ENCODE data around the gene ASF1B.

ASF1B gene

DNA sequence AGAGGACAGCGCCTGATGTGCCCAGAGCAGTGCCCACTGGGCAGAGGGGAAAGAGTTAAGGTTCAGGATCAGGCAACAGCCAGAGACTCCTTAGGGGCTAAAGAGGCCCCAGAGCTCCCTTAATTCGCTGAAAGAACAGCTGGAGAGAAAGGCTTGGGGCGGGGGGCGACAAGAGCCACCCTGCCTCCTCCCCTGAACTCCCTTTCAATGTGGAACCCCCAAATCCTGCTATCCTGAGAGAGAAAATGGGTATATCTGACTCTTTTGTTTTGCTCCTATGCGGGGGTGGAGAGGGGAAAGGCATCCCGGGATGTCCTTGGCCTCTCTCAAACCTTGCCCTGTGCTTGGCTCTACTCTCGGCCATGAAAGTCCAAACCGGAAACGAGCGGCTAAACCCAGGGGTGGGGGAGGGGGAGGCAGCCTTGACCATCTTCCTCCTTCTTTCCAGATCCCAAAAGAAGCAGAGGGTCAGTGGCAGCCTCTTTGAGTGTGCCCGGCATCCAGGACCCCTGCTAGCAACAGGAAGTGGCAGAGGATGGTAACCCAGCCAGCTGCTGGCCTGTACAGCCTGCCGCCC lies 23.5 kb downstream of the ASF1B start:
- intact Hi-C loops (cut with DNase I), result no loop called here
- no peak for DNase-seq

DNA sequence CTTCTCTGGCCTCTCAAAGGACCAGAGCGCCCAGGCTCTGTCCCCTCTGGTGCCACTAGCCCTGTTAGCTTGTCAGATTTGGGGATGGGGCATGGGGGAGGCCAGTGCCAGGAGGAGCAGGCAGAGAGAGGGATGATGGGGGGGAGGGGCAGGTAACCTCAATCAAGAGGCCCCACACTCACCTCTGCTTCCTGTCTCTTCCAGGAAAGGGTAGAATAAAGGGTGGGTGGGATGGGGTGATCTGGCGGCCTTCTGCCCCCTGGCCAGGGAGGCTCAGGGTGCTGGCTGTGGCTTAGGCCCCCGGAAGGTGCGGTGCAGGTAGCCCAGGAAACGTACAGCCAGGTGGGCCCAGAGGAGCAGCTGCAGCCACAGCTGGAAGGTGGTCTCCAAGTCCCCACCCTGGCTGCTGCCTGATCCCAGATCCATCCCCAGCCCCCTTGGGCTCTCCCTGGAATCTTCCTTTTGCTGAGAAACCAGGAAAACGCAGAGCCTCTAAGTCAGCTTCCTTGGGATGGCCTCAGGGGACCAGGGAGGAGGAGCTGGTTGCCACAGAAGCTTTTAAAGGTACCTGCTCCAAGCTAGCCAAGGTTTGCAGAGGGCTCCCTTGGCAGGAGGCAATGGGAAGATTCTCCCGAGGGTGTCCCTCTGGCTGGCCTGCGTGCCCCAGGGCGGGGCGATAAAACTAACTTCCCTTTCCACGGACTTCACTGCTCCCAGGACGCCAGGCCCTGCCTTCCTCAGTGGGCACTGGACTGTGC lies 24.2 kb downstream of the ASF1B start:
- intact Hi-C loops (cut with DNase I), result no loop called here
- DNase-seq, result no peak

DNA sequence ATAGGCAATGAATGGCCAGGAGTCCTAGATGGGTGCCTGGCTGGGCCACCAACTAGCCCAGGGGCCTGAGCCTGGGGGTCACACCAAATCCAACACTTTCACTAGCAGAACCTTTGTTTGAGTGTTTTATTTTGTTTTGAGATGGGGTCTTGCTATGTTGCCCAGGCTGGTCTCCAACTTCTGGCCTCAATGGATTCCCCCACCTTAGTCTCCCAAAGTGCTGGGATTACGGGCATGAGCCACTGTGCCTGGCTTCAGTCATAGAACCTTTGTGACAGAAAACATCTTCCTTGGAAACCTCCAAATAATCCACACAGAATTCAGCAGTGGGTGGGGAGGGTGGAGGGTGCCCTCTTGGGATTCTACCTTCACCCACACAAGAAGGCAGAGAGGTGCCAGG lies 24.9 kb downstream of the ASF1B start:
- intact Hi-C loops (cut with DNase I), result no loop called here
- no peak for DNase-seq

DNA sequence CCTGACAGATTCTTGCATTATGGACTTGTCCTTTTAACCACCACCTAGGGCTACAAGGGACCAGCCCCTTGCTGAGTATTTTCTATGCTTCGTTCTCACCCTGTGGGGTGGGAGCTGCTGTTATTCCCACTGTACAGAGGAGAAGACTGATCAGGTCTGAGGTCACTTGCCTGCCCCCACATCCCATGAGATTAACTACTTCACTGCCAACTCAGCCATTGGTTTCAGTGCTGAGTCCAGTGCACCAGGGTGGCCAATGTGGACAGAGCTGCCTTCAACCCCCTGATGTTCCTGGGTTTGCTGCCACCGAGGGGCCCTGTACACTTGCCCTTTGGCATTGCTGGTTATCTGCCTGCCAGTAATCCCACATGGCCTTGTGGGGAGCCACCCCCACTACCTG lies 25.7 kb downstream of the ASF1B start:
- DNase-seq, result no peak
- intact Hi-C loops (cut with DNase I), result no loop called here

DNA sequence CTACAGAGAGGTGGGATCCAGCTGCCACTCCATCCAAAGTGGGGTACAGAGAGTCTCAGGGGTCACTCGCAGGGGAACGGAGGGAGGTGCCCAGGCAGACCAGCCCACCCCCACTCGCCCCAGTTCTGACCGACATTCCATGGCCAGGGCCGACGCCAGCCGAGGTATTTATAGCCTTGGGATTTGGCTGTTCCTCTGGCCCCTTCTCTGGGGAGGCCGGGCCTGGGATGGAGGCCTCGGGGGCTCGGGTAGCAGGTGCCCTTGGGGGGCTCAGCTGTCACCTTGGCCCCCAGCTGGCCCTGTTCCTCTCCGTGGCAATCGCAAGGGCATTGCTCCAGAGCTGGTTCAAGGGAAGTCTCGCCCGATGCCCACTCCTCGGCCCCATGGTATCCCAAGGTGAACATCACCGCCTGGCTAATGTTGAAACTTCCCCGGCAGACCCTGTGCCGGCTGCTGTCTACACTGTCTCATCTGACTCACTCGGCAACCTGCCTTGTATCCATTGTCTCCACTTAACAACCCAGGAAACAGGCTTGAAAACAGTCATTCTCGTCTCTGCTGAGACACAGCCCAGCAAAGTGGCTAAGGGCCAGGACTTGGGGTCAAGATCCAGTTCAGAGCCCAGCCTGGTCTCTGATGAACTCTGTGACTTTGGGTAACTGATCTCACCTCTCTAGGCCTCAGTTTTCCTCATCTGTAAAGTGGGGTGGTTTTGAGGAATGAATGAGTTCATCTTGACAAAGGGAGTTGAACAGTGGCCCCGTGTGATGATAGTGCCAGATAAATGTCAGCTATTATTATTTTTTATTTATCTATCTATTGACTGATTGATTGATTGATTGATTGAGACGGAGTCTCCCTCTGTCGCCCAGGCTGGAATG lies 28.6 kb downstream of the ASF1B start:
- no peak for DNase-seq
- intact Hi-C loops (cut with DNase I), result no loop called here

DNA sequence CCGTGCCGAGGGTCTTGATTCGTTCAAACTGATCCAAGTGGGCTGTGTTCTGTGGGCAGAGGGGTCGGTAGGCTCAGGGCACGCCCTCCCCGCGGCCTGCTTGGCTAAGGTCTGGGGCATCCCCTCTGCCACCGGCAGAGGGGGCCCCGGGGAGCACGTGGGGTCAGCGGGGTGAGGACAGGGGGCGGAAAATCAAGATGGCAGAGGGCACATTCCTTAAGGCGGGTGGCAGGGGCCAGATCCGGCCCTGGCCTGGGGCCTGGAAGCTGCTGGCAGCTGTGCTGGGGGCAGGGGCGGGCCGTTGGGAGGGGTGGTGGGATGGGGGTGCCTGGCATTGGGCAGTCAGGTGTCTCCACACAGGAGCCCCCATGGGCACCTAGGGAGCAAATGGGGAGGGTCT lies 29.5 kb downstream of the ASF1B start:
- intact Hi-C loops (cut with DNase I), result no loop called here
- no peak for DNase-seq

DNA sequence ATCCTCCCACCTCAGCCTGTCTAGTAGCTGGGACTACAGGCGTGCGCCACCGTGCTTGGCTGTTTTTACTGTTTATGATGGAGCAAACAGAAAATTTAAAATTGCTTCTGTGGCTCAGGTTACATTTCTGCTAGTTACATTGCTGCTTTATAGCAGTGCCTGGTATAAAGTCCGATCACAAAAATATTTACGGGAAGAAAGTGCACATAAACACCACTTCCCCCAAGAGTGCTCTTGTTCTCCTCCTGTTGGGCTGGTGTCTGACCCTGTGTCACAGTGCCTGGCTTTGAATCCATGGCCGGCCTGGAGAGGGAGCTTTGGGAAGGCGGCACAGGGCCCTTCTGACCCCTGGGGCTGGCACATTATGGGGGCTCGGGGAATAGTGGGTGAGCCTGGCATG lies 30.7 kb downstream of the ASF1B start:
- no peak for DNase-seq
- intact Hi-C loops (cut with DNase I), result no loop called here

DNA sequence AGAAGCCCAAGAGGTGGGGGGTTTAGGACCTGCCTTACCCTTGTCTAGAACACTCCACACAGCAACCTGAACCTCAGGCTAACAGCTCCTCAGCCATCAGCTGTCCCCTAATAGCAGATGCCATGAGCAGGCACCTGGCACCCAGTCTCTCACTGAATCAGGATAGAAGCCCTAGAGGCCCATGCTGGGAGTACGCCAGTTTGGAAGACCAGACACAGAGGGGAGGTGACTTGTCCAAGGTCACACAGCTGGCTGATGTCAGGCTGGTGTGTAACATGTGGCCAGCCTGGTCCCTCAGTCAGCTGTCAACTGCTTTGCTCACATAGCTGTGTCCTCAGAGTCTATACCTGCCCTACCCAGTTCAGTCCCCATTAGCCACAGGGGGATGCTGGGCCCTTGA lies 33.1 kb downstream of the ASF1B start:
- intact Hi-C loops (cut with DNase I), result no loop called here
- DNase-seq, result no peak

DNA sequence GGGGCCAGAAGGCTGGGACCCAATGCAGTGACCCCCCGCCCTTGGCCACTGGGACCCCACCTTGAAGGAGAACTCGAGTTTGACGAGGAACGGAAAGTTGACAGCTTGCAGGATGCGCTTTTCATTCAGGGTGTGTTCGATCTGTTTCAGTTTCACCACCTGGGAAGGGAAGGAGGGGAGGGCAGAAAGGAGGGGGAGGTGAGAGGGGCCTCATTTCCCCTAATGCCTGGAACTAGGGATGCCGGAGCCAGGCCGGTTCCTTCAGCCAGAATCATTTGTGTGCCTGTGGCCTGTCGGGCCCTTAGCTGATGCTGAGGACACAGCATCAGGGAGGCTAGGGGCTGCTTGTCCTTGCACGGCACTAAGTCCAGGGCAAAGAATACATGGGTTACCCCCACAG lies 33.6 kb downstream of the ASF1B start:
- intact Hi-C loops (cut with DNase I), result no loop called here
- no peak for DNase-seq

DNA sequence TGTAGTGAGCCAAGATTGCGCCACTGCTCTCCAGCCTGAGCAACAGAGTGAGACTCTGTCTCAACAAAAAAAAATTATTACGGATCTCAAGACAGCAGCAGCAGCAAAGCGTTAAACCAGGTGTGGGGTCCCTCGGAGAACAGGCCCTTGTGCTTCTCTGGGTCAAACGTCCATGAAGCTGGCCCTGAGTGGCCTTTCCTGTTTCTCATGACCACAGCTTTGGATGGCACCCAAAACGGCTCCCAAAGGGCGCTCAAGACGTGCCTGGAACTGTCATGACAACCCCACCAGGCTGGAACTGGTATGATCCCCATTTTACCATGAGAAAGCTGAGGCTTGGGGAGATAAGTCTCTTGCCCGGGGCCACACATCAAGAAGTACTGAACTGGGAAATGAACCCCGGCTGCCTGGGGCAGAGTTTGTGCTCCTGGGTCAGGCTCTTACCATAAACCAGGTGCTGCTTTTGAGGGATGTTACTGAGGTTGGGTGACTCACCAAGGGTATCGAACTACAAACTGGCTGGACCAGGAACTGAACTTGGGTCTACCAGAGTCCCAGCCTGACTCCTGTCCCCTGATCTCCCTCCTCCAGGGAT lies 34.2 kb downstream of the ASF1B start:
- DNase-seq, result no peak
- intact Hi-C loops (cut with DNase I), result no loop called here

DNA sequence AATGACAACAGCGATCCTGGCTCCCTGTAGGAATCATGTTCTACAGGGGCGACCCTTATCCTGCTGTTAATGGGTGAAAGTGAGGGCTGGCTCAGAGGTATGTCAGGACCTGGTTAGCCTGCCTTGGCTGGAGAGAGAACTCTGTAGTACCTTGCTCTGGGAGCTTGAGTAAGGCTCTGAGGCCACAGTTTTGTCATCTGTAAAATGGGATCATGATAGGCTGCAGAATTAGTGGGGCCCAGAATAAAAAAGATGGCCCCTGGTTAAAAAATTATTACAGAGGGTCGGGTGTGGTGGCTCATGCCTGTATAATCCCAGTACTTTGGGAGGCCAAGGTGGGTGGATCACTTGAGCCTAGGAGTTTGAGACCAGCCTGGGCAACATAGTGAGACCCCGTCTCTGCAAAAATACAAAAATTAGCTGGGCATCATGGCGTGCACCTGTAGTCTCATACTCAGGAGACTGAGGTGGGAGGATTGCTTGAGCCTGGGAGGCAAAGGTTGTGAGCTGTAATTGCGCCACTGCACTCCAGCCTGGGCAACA lies 35.3 kb downstream of the ASF1B start:
- intact Hi-C loops (cut with DNase I), result no loop called here
- no peak for DNase-seq

DNA sequence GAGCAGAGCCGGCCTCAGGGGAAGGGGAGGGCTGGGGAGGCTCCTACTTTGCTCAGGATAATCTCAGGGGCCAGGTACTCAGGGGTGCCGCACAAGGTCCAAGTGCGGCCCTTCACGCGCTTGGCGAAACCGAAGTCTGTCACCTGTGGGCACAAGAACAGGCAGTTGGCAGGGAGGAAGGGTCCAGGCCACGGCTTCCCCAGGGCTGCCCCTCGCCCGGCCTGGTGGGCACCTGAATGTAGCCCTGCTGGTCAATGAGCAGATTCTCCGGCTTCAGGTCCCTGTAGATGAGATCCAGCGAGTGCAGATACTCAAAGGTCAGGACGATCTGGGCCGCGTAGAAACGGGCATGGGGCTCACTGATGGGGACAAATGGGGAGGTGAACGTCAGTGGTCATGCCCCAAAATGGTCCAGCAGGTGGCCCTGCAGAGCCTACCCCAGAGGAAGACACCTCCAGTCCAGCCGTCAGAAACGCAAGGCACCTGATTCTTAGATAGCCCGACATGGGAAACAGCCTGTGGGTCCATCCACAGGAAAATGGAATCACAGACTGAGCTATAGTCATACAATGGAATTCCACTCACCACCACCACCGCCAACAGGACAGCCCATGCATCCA lies 38.7 kb downstream of the ASF1B start:
- intact Hi-C loops (cut with DNase I), result no loop called here

DNA sequence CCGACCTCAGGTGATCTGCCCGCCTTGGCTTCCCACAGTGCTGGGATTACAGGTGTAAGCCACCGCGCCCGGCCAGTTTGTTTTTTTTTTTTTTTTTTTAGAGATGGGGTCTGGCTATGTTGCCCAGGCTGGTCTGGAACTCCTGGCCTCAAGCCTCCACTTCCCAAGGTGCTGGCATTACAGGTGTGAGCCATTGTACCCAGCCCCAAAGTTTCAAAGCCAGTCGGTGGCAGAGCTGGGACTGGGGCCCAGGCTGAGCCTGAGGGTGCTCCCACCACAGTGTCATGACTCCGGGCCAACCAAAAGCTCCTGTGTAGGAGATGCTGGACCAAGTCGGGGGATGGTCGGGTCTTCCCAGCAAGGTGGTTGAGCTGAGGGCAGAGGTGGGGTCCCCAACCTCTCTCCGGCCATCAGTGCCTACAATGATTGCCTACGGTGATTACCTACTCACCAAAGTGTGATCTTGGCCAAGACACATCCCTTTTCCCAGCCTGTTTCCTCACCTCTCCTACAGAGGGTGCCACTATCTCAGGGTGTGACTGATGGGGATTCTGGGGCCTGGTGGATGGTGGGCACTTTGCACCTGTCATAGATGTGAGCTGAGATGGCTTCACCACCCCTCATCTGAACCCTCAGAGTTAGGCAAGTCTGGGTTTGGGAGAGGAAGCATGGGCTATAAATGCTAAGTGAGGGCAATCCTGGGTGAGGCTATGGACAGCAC lies 40.0 kb downstream of the ASF1B start:
- intact Hi-C loops (cut with DNase I), result no loop called here
- no peak for DNase-seq

More for the DNA sequence above, 38.7 kb downstream of the ASF1B start:
- DNase-seq, result no peak

DNA sequence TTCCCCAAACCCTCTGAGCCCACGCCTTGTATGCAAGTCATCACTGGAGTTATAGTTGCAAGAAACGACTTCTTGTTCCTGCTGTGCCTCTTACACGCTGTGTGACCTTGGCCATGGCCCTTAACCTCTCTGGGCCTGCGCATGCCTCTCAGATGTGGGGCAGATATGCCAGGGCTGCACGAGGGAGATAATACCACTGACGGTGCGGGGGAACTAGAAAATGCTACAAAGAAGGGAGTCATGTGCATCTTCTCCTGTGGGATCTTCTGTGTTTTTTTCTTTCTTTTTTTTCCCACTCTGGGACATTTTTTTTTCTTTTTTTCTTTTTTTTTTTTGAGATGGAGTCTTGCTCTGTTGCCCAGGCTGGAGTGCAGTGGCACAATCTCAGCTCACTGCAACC lies 41.5 kb downstream of the ASF1B start:
- intact Hi-C loops (cut with DNase I), result no loop called here
- DNase-seq, result no peak

DNA sequence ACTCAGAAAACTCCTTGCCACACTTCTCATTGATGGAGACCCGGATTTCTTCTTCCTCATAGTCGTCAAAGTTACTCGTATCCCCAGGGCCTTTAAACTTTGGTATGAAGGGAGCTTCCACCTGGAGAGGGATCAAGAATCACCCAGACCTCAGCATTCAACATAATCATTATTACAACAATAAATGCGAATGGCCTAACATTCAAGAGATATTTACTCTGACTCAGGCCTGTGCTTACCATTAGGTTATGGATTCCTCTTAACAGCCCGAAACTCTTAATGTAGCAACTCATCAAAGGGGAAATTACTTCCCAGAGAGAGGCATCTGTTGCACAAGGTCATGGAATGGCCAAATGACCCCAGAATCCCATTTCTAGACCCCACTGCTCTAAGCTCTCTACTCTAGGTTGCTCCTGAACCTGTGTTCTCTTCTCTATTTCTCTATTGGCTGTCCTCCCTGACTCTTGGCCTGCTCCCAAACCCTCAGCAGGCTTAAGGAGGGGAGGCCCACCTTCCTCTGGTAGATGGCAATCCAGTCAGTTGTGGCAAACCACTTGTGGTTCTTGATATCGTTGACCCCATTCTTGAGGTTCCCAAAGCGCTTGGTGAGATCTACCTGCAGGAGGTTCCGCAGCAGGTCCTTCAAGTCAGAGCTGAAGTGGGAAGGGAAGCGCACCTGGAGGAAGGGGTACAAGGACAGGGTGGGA lies 43.1 kb downstream of the ASF1B start:
- intact Hi-C loops (cut with DNase I), result loop anchor here (2.0 kb wide), 1 partner anchor 24 kb away; the partner anchor contains the start of gene PRKACA

DNA sequence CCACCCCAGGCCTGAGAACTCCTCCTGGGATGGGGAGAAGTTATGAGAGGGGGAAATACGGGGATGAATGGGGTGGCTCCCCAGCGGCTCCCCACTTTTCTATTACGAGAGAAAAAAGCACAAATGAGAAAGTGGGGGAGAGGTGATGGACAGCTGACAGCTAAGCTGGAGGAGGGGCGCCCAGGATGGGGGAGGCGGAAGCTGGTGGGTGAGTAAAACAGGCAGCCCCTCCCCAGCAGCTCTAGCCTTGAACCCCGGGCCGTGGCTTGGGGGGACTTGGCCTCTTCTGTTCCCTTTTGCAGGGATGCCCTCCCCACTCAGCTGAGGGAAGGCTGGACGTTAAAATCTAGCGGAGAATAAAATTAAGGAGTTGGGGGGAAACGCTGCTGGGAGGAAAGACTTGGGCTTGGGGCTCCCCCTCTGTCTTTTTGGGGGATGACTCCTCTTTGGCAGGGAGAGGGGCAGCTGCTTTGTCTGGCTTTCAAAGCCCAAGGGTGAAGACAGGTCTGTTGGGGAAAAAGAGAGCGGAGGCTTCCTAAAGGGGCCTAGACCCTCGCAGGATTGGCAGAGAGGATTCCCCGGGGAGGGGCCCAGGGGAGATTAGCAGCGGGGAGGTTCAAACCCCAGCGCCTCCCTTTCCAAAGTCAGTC lies 44.5 kb downstream of the ASF1B start:
- DNase-seq, result no peak
- intact Hi-C loops (cut with DNase I), result loop anchor here (2.0 kb wide), 1 partner anchor 25 kb away; the partner anchor contains the start of gene PRKACA

More for the DNA sequence above, 43.1 kb downstream of the ASF1B start:
- no peak for DNase-seq

DNA sequence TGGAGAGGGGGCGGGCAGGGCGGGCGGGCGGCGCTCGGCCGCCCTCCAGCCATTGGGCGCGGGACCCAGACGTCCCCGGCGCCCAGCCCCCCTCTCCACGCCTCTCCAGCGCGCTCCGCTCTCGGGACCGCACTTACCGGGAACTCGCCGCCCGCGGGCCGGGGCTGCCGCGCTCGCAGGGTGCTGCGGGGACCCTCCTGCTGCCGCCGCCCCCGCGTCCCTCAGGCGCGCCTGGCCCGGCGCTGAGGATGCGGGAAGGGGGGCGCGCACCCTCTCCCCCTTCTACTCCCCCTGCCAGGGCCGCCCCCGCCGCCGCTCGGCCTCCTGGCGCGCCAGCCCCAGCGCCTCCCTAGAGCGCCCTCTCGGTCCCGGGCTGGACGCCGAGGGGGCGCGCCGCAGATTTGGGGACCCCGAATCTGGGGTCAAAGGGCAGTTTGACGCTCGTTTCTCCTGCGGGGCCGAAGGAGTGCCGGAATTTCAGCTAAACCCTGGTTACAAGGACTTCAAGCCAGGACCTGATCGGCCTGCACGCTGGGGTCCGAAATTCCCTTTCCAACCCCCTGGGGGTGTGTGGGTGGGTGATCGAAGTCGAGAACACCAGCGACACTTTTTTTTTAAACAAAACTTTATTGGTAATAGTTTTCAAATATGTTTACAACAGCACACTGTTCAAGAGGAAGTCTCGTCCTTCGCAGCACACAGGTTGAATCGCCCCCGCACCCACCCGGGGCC lies 45.1 kb downstream of the ASF1B start:
- intact Hi-C loops (cut with DNase I), result no loop called here
- DNase-seq, result peak in 7 of 10 donors; percentile 14 to 93 (median 68)
